HFF-Myc (cell line): ENCODE results near the gene NLRX1.
A peak's percentile ranks its signal among the peaks of the same experiment; 100 is the strongest.
"Not testable (repeated sequence)": the region's sequence is repeated elsewhere in the genome, so short reads cannot be mapped to it uniquely, and the experiment has no call there.

ENCODE experiments used
- DNase-seq: peaks from one replicate; pipeline ENCODE4 v3.0.0-alpha.2; 2011; ENCODE audit warnings: low read depth; ENCODE audit errors: extremely low read depth
- H3K4me3 ChIP-seq: replicated peaks from 2 replicates; pipeline ENCODE4 v1.5.1; 2011; ENCODE audit warnings: low read depth, mild to moderate bottlenecking, control low read depth, low read length
- CTCF ChIP-seq: IDR thresholded peaks from 2 replicates; pipeline ENCODE4 v1.5.1; 2012; ENCODE audit warnings: mild to moderate bottlenecking, low read depth, low read length, control low read depth; ENCODE audit errors: missing control alignments

The NLRX1 gene

GRCh38 chr11:119209186-119209585 is 40.7 kb downstream of the NLRX1 start:
- DNase-seq, result no peak
- H3K4me3 ChIP-seq, result no peak overlapping the region
- no peak for TF ChIP-seq CTCF

GRCh38 chr11:119210050-119210449 is 41.5 kb downstream of the NLRX1 start:
- no peak for DNase-seq
- no peak overlapping the region for H3K4me3 ChIP-seq
- no peak for TF ChIP-seq CTCF

- DNase-seq, result peak; percentile 74
- TF ChIP-seq CTCF, result no peak
- H3K4me3 ChIP-seq, result no peak overlapping the region
Observed at GRCh38 chr11:119218141-119218878, 49.8 kb downstream of the NLRX1 start.

- H3K4me3 ChIP-seq, result no peak overlapping the region
- peak; percentile 40 for DNase-seq
- no peak for TF ChIP-seq CTCF
Observed at GRCh38 chr11:119222308-119222707, 53.8 kb downstream of the NLRX1 start.

GRCh38 chr11:119222891-119223290 is 54.4 kb downstream of the NLRX1 start:
- no peak for DNase-seq
- no peak for TF ChIP-seq CTCF
- no peak overlapping the region for H3K4me3 ChIP-seq

GRCh38 chr11:119223856-119224255 is 55.3 kb downstream of the NLRX1 start:
- TF ChIP-seq CTCF, result no peak

GRCh38 chr11:119228535-119229287 is 60.2 kb downstream of the NLRX1 start:
- H3K4me3 ChIP-seq, DNase-seq: not testable (repeated sequence)

More at GRCh38 chr11:119223856-119224255, 55.3 kb downstream of the NLRX1 start:
- no peak for DNase-seq
- H3K4me3 ChIP-seq, result no peak overlapping the region
